IMR-90 (cell line): ENCODE data around the gene TRPC3. TPM values are rescaled to one million over a fixed set of nuclear protein-coding genes. Genes with fewer than 3 reads are reported as not detected.

ENCODE experiments used
- ATAC-seq: fragments of 200-7000 bp; cut with Tn5 transposase; 2 replicates; pipeline ENCODE4 v1.9.1; 2020; ENCODE audit warnings: low read depth, mild to moderate bottlenecking, moderate library complexity
- BruUV-seq: library from RNA; stranded (reverse); fragments of 400-500 nt; replicated peaks from 2 replicates; lab custom pipeline; 2021; lab: Mats Ljungman, UMichigan
- CTCF ChIA-PET: fragments of 300-600 bp; formaldehyde crosslinking; extraction: SDS; loops from one replicate; lab custom pipeline; 2021; ENCODE audit warnings: antibody characterized with exemption; lab: Yijun Ruan, JAX
- POLR2A ChIA-PET: fragments of 300-600 bp; sonication (Branson Sonifier 250); formaldehyde crosslinking; loops from one replicate; lab custom pipeline; 2022; ENCODE audit warnings: antibody characterized with exemption; ENCODE audit not compliant: unreplicated experiment; lab: Charles Lee
- DNase-seq: peaks from one replicate; pipeline ENCODE4 v3.0.0; 2013
- H2AFZ ChIP-seq: replicated peaks from 2 replicates; pipeline ENCODE3; 2013; ENCODE audit warnings: low read length, mild to moderate bottlenecking; ENCODE audit not compliant: poor library complexity
- H2AK5ac ChIP-seq: 2 replicates; pipeline ENCODE4 v1.6.1; 2013; ENCODE audit warnings: low read depth, low read length, inconsistent platforms
- H2AK9ac ChIP-seq: replicated peaks from 2 replicates; pipeline ENCODE3; 2013; ENCODE audit warnings: mild to moderate bottlenecking, low read depth, low read length, moderate library complexity; ENCODE audit not compliant: poor library complexity
- H2BK120ac ChIP-seq: 2 replicates; pipeline ENCODE4 v1.6.1; 2013; ENCODE audit warnings: low read depth, low read length, inconsistent platforms
- H2BK15ac ChIP-seq: 3 replicates; pipeline ENCODE4 v1.6.1; 2013; ENCODE audit warnings: low read depth, low read length, inconsistent platforms
- H2BK20ac ChIP-seq: 2 replicates; pipeline ENCODE4 v1.6.1; 2013; ENCODE audit warnings: low read depth, mild to moderate bottlenecking, inconsistent platforms, low read length, moderate library complexity
- H2BK5ac ChIP-seq: 2 replicates; pipeline ENCODE4 v1.6.1; 2013; ENCODE audit warnings: mild to moderate bottlenecking, low read depth, low read length, inconsistent platforms; ENCODE audit not compliant: poor library complexity, severe bottlenecking
- H3K14ac ChIP-seq: replicated peaks from 2 replicates; pipeline ENCODE4 v1.6.1; 2013; ENCODE audit warnings: low read depth, low read length, inconsistent platforms
- H3K18ac ChIP-seq: 2 replicates; pipeline ENCODE4 v1.6.1; 2013; ENCODE audit warnings: low read depth, low read length, control low read depth
- H3K23ac ChIP-seq: 2 replicates; pipeline ENCODE4 v1.6.1; 2013; ENCODE audit warnings: low read depth, low read length, inconsistent platforms
- H3K27ac ChIP-seq: 2 replicates; pipeline ENCODE4 v1.5.1; 2013; ENCODE audit warnings: mild to moderate bottlenecking, control low read depth, low read length; ENCODE audit not compliant: insufficient read depth
- H3K27me3 ChIP-seq: 2 replicates; pipeline ENCODE4 v1.6.1; 2013; ENCODE audit warnings: low read length; ENCODE audit not compliant: control insufficient read depth, insufficient read depth
- H3K36me3 ChIP-seq: 2 replicates; pipeline ENCODE4 v1.6.1; 2013; ENCODE audit warnings: low read length, mixed read lengths; ENCODE audit not compliant: control insufficient read depth, insufficient read depth
- H3K4ac ChIP-seq: 2 replicates; pipeline ENCODE4 v1.6.1; 2013; ENCODE audit warnings: low read depth, low read length, inconsistent platforms
- H3K4me1 ChIP-seq: 2 replicates; pipeline ENCODE4 v1.6.1; 2013; ENCODE audit warnings: low read length, mixed read lengths; ENCODE audit not compliant: control insufficient read depth, insufficient read depth
- H3K4me2 ChIP-seq: 2 replicates; pipeline ENCODE4 v1.6.1; 2013; ENCODE audit warnings: low read depth, mild to moderate bottlenecking, control low read depth, low read length, moderate library complexity
- H3K4me3 ChIP-seq: 2 replicates; pipeline ENCODE4 v1.5.1; 2013; ENCODE audit warnings: low read depth, mild to moderate bottlenecking, control low read depth, low read length, moderate library complexity; ENCODE audit not compliant: insufficient read depth
- H3K56ac ChIP-seq: 2 replicates; pipeline ENCODE4 v1.6.1; 2013; ENCODE audit warnings: low read length, inconsistent platforms; ENCODE audit not compliant: insufficient read depth; ENCODE audit errors: extremely low read depth
- H3K79me1 ChIP-seq, 2 experiments: 2 replicates each; pipeline ENCODE4 v1.6.1; 2013; ENCODE audit warnings: low read length in 2 of 2, inconsistent platforms in 1 of 2, low read depth in 1 of 2
- H3K9ac ChIP-seq: 2 replicates; pipeline ENCODE4 v1.6.1; 2013; ENCODE audit warnings: low read depth, low read length, control low read depth
- H3K9me1 ChIP-seq: 2 replicates; pipeline ENCODE4 v1.6.1; 2013; ENCODE audit warnings: low read length, inconsistent platforms; ENCODE audit not compliant: insufficient read depth
- H3K9me3 ChIP-seq: 2 replicates; pipeline ENCODE4 v1.6.1; 2013; ENCODE audit warnings: low read length; ENCODE audit not compliant: control insufficient read depth, insufficient read depth
- H4K20me1 ChIP-seq: 2 replicates; pipeline ENCODE4 v1.6.1; 2013; ENCODE audit warnings: low read length, inconsistent platforms; ENCODE audit not compliant: insufficient read depth
- H4K5ac ChIP-seq: 2 replicates; pipeline ENCODE4 v1.6.1; 2013; ENCODE audit warnings: mild to moderate bottlenecking, low read depth, low read length, control low read depth
- H4K8ac ChIP-seq, 2 experiments: 2 replicates each; pipeline ENCODE4 v1.6.1; 2013; ENCODE audit warnings: low read depth in 2 of 2, low read length in 2 of 2, control low read depth in 1 of 2, inconsistent platforms in 1 of 2
- H4K91ac ChIP-seq: 2 replicates; pipeline ENCODE4 v1.6.1; 2013; ENCODE audit warnings: low read depth, low read length, inconsistent platforms; ENCODE audit not compliant: insufficient read depth
- BHLHE40 ChIP-seq: fragments of 150-350 bp; IDR thresholded peaks from 2 replicates; pipeline ENCODE4 v1.6.1; 2016; ENCODE audit warnings: mild to moderate bottlenecking, low read depth, low read length
- CEBPB ChIP-seq: IDR thresholded peaks from 2 replicates; pipeline ENCODE4 v1.6.1; 2012; ENCODE audit warnings: low read depth, low read length, improper control_type of control experiment
- CTCF ChIP-seq: conservative IDR thresholded peaks from 2 replicates; pipeline ENCODE4 v1.5.1; 2012; ENCODE audit warnings: mild to moderate bottlenecking, low read depth, low read length, improper control_type of control experiment
- FOS ChIP-seq: fragments of 150-350 bp; IDR thresholded peaks from 2 replicates; pipeline ENCODE4 v1.6.1; 2016; ENCODE audit warnings: low read depth, low read length
- MAZ ChIP-seq: IDR thresholded peaks from 2 replicates; pipeline ENCODE4 v1.6.1; 2012; ENCODE audit warnings: low read depth, mild to moderate bottlenecking, low read length, improper control_type of control experiment, moderate library complexity, borderline replicate concordance
- MXI1 ChIP-seq: IDR thresholded peaks from 2 replicates; pipeline ENCODE4 v1.6.1; 2012; ENCODE audit warnings: low read depth, mild to moderate bottlenecking, low read length, moderate library complexity, borderline replicate concordance
- NFE2L2 ChIP-seq: fragments of 150-350 bp; IDR thresholded peaks from 2 replicates; pipeline ENCODE4 v1.6.1; 2016; ENCODE audit warnings: low read depth, mild to moderate bottlenecking, low read length
- POLR2A ChIP-seq: IDR thresholded peaks from 2 replicates; pipeline ENCODE4 v1.6.1; 2012; ENCODE audit warnings: mild to moderate bottlenecking, low read depth, low read length
- RAD21 ChIP-seq: IDR thresholded peaks from 2 replicates; pipeline ENCODE4 v1.6.1; 2012; ENCODE audit warnings: low read length, improper control_type of control experiment
- RFX5 ChIP-seq: IDR thresholded peaks from 2 replicates; pipeline ENCODE4 v1.8.0; 2012; ENCODE audit warnings: low read depth, mild to moderate bottlenecking, low read length, moderate library complexity
- SMC3 ChIP-seq: fragments of 150-350 bp; IDR thresholded peaks from 2 replicates; pipeline ENCODE4 v1.6.1; 2016; ENCODE audit warnings: low read depth, mild to moderate bottlenecking, antibody characterized with exemption, low read length, moderate library complexity
- WGBS, 2 experiments: methylation state at CpG; one replicate each; pipeline versions ENCODE4 v1.1.5 to v1.1.7; 2013; ENCODE audit warnings: missing lambda C conversion rate in 2 of 2; ENCODE audit not compliant: insufficient read length in 1 of 2; ENCODE audit errors: extremely low coverage in 2 of 2; 5-methylcytosine and 5-hydroxymethylcytosine counted together
- dilution Hi-C: fragments of 300-500 bp; cut with HindIII; formaldehyde crosslinking; loops from one replicate; pipeline ENCODE4 v1.14.3; 2018; ENCODE audit warnings: low sequenced_read_pairs; ENCODE audit not compliant: unreplicated experiment
- in situ Hi-C: fragments of 300-500 bp; cut with MboI; formaldehyde crosslinking; loops from 3 replicates; pipeline ENCODE4 v1.14.3; 2019; ENCODE audit warnings: low sequenced_read_pairs, inconsistent platforms, mixed read lengths
- intact Hi-C: fragments of 100-400 bp; cut with micrococcal nuclease; formaldehyde crosslinking; loops from 2 replicates; pipeline ENCODE4 v1.10.0; 2022
- polyA plus RNA-seq, 3 experiments: library from polyadenylated mRNA; depleted of rRNA; stranded (reverse); fragments of >200 nt; gene quantifications; 2 replicates each; pipeline ENCODE4 v1.2.3, GENCODE V29; 2012; ENCODE audit warnings: low replicate concordance in 1 of 3
- total RNA-seq: library from RNA; depleted of rRNA; stranded (reverse); fragments of >200 nt; gene quantifications from 2 replicates; pipeline ENCODE4 v1.2.3, GENCODE V29; 2012
- TF ChIP-seq, protein P1 (sequence below): fragments of 150-350 bp; IDR thresholded peaks from 2 replicates; pipeline ENCODE4 v1.6.1; 2016; ENCODE audit warnings: low read depth, mild to moderate bottlenecking, low read length, moderate library complexity, borderline replicate concordance
- TF ChIP-seq, protein P2 (sequence below): fragments of 150-350 bp; IDR thresholded peaks from 2 replicates; pipeline ENCODE4 v1.6.1; 2017; ENCODE audit warnings: mild to moderate bottlenecking, antibody characterized with exemption, low read length, low read depth

TRPC3 gene
- total and polyA plus RNA-seq, 2 of the 4 experiments (the other 2 are of a cell fraction), result 1.1 to 2.7 TPM

DNA sequence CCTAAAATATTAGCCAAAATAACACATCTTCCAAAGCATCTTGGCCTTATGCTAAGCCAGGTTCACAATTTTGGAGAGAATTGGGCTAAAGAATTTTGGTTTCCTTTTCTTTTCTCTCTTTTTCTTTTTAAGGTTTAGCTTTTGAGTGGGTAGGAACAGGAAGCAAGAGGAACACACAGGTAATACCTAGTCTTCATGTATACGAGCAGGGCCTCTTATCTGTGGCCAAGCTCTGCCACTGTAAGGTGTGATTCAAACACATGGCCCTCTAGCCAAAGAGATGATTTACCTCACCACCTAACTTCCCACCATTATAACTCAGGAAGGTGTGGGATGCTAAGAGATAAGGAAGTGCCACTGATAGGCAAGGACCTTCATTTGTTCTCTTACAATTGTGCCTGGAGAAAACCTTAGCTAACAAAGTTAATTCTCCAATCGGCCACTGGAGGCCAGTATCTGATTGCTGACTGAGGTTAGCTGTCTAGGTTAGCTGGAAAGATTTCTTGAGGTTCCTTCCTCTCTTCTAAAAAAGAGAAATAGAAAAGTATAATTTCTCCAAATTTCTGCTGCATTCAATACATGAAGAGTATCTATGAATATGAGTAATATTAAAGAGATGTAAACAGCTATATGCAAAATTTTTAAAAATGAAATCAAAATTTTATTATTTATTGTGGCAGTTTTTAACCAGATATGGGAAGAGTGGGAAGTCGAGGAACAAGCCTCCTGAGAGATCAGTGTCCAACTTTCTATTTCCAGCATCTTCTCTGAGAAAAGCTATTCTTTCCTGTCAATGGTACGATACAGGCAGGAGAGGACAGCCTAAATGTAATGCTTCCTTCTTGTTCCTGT, 51.5 kb downstream of the TRPC3 start:
- dilution Hi-C loops, result no loop called here
- ATAC-seq, result peak; percentile 89
- POLR2A ChIA-PET, result no interaction called here

More for the DNA sequence above, 51.5 kb downstream of the TRPC3 start:
- Histone ChIP-seq H3K27ac (no peak overlapping the region), H3K9ac (no peak overlapping the region), H3K4me3 (no peak overlapping the region), H3K56ac (no peak overlapping the region), H4K91ac (no peak overlapping the region), H2AFZ (no peak overlapping the region), H2AK5ac (no peak overlapping the region), H3K9me1 (no peaks in the 10 kb centered on the region), H3K4me2 (no peak overlapping the region), H3K23ac (no peak overlapping the region), H3K36me3 (no peaks in the 10 kb centered on the region), H3K9me3 (no peaks in the 10 kb centered on the region), H4K20me1 (no peaks in the 10 kb centered on the region), H3K4me1 (no peaks in the 10 kb centered on the region), H4K5ac (no peak overlapping the region), H3K79me1 (no peaks in the 10 kb centered on the region), H3K18ac (no peak overlapping the region), H2BK5ac (no peak overlapping the region), H4K8ac (no peak overlapping the region), H3K14ac (no peak overlapping the region), H3K4ac (no peak overlapping the region), H2BK120ac (no peak overlapping the region), H2AK9ac (no peak overlapping the region), H2BK15ac (no peak overlapping the region), H3K27me3 (no peaks in the 10 kb centered on the region), H2BK20ac (no peak overlapping the region)
- intact Hi-C loops, result loop anchor here (1.0 to 10.0 kb wide), 6 partner anchors 50 to 804 kb away; partner anchors contain the start of genes BLTP1 and IL2
- in situ Hi-C loops, result loop anchor here (25.0 kb wide), 2 partner anchors 687 to 812 kb away; no protein-coding TSS in a partner anchor
- no TSS peak for BruUV-seq
- peak; percentile 61 for DNase-seq
- WGBS, 2 experiments, result 100% methylated on average over 1 of the region's 4 CpGs; no CpG with 5 or more reads in 1 of the 2 experiments
- no peak for TF ChIP-seq BHLHE40
- TF ChIP-seq CEBPB, result no peak
- TF ChIP-seq NFE2L2, result no peak
- peak; percentile 84 for TF ChIP-seq CTCF
- TF ChIP-seq, protein P1, sequence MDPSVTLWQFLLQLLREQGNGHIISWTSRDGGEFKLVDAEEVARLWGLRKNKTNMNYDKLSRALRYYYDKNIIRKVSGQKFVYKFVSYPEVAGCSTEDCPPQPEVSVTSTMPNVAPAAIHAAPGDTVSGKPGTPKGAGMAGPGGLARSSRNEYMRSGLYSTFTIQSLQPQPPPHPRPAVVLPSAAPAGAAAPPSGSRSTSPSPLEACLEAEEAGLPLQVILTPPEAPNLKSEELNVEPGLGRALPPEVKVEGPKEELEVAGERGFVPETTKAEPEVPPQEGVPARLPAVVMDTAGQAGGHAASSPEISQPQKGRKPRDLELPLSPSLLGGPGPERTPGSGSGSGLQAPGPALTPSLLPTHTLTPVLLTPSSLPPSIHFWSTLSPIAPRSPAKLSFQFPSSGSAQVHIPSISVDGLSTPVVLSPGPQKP, result no peak
- no peak for TF ChIP-seq POLR2A
- peak; percentile 75 for TF ChIP-seq SMC3
- TF ChIP-seq MAZ, result no peak
- TF ChIP-seq RFX5, result no peak
- TF ChIP-seq MXI1, result no peak
- no peak for TF ChIP-seq FOS
- TF ChIP-seq RAD21, result peak; percentile 94
- TF ChIP-seq, protein P2, sequence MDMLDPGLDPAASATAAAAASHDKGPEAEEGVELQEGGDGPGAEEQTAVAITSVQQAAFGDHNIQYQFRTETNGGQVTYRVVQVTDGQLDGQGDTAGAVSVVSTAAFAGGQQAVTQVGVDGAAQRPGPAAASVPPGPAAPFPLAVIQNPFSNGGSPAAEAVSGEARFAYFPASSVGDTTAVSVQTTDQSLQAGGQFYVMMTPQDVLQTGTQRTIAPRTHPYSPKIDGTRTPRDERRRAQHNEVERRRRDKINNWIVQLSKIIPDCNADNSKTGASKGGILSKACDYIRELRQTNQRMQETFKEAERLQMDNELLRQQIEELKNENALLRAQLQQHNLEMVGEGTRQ, result no peak
- CTCF ChIA-PET, result interaction anchor here (0.6 to 1.8 kb wide), 20 partner anchors 13 to 678 kb away, joined by 3 to 11 read pairs (median 4); no protein-coding TSS in a partner anchor
